Measurements from ENCODE around the gene SLC52A1.
"Not testable (repeated sequence)": the region's sequence is repeated elsewhere in the genome, so short reads cannot be mapped to it uniquely, and the experiment has no call there.

The SLC52A1 gene

DNA sequence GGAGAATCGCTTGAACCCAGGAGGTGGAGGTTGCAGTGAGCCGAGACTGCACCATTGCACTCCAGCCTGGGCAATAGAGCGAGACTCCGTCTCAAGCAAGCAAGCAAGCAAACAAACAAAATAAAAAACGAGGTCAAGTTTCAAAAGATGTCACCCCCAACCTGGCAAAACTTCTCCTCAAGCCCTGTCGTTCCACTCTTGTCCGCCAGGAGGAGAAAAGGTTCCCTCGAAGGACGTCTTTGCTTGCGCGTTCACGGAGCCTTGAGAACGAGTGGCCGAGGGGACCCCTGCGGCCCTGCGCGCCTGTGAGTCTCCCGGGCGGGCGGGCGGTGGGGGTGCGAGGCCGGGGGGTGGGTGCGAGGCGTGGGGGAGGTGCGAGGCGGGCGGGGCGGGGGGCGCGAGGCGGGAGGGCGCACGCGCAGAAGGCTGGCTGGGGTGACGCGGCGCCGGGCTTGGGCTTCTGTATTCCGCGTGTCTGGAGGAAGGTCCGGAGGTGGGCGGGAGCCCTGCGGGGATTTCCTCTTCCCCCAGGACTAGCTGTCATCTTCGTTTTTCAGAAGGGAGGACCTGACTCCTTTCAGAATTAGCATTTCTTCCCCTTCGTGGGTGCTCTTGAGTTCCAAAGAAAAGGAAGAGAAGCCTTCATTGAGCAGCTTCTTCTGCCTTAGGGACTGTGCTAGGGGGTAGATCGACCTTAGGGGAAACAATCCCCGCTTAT, 3.7 kb downstream of the SLC52A1 start:
- DNase-seq (ENCODE audit: low spot score), result peak; percentile 62

DNA sequence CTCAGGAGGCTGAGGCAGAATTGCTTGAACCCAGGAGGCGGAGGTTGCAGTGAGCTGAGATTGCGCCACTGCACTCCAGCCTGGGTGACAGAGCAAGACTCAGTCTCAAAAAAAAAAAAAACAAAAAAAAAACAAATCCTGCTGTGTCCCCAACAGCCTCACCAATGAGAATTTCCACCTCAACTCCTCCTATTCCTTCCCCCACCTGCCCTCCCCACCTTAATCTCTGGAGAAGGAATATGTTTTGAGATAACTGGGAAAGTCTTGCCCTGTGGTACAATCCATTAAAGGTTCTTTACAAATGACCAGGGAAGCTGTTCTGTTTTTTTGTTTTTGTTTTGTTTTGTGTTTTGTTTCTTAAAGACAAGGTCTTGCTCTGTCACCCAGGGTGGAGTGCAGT, 5.1 kb downstream of the SLC52A1 start:
- DNase-seq (ENCODE audit: low spot score), result not testable (repeated sequence)

DNA sequence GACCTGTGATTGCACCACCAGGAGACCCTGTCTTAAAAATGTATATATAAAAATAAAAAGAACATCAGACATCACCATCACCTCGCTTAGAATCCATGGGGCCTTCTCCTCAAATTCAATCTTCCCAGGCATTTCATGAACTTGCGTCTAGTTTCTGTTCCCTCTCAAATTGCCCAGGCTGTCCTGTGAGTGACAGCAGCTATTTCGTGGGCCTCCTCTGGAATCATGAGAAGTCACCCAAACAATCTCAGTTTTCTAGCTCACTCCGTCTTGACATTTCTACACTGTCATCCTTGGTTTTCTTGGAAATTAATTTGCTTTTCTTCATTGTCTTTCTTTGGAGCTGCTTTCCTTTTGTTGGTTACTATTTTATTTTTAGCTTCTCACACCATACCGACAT, 7.3 kb downstream of the SLC52A1 start:
- DNase-seq (ENCODE audit: low spot score), result no peak

- DNase-seq (ENCODE audit: low spot score), result no peak
Measured at GRCh38 chr17:5027299-5027698, 7.9 kb downstream of the SLC52A1 start.

DNA sequence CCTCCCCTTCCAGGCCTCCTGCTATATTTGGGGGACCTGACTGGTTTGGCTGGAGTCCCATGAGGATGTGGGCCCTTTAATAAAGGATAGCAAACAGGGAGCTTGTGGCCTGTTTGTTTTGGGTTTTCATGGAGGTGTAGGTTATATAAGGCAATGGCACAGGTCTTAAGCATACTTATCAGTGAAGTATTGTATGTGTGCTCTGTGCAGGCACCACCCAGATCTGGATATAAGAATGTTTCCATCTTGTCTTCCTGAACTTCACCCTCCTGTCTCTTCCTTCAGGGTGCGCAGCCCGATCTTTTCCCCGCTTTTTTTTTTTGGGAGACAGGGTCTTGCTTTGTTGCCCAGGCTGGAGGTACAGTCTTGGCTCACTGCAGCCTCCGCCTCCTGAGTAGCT, 10.6 kb downstream of the SLC52A1 start:
- DNase-seq (ENCODE audit: low spot score), result no peak

DNA sequence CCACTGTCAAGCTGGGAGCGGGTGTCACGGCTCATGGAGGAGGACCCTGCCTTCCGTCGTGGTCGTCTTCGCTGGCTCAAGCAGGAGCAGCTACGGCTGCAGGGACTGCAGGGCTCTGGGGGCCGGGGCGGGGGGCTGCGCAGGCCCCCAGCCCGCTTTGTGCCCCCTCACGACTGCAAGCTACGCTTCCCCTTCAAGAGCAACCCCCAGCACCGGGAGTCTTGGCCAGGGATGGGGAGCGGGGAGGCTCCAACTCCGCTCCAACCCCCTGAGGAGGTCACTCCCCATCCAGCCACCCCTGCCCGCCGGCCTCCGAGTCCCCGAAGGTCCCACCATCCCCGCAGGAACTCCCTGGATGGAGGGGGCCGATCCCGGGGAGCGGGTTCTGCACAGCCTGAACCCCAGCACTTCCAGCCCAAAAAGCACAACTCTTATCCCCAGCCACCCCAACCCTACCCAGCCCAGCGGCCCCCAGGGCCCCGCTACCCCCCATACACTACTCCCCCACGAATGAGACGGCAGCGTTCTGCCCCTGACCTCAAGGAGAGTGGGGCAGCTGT, 11.6 kb downstream of the SLC52A1 start:
- no peak for DNase-seq (ENCODE audit: low spot score)

DNA sequence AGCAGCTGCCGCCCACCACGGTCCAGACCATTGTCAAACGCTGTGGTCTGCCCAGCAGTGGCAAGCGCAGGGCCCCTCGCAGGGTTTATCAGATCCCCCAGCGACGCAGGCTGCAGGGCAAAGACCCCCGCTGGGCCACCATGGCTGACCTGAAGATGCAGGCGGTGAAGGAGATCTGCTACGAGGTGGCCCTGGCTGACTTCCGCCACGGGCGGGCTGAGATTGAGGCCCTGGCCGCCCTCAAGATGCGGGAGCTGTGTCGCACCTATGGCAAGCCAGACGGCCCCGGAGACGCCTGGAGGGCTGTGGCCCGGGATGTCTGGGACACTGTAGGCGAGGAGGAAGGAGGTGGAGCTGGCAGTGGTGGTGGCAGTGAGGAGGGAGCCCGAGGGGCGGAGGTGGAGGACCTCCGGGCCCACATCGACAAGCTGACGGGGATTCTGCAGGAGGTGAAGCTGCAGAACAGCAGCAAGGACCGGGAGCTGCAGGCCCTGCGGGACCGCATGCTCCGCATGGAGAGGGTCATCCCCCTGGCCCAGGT, 13.0 kb downstream of the SLC52A1 start:
- no peak for DNase-seq (ENCODE audit: low spot score)

GRCh38 chr17:5020502-5021023, 14.7 kb downstream of the SLC52A1 start:
- DNase-seq (ENCODE audit: low spot score), result no peak

DNA sequence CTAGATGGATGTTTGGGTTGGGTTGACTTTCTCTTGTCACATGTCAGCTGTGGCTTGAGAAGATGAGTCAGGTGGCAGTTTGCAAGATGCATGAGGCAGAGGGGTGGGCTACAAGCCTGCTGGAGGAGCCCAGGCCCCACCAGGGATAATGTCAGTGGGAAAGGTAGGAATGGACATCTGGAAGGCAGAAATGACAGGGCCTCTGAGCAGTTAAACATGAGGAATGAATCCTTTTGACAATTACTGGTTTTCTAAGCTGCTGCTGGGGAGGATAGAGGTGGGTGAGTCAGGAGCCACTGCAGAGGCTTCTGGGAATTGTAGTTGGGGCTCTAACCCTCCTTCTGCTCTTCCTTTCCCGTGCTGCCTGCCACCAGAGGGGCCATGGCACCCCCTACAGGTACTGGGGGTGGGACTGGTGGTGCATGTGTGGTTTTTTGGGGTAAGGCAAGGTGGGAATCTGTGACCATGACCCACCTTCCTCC, 15.7 kb downstream of the SLC52A1 start:
- DNase-seq (ENCODE audit: low spot score), result no peak

DNA sequence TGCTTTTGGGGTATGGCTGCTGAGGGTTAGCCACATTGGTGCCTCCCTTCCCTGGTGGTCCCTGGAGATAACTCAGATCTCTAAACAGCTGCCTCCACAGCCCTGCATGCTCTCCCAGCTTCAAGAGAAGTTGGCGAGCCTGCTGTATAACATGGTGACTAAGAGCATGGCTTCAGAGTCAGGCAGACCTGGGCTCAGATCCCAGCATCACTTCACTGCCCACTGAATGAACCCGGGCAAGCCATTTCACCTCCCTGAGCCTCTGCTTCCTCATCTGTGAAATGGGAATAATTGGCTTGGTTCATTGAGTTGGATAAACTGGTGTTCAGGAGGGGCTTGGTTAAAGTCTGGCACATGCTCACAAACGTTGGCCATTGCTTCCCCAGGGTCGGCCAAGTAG, 20.9 kb downstream of the SLC52A1 start:
- no peak for DNase-seq (ENCODE audit: low spot score)

DNA sequence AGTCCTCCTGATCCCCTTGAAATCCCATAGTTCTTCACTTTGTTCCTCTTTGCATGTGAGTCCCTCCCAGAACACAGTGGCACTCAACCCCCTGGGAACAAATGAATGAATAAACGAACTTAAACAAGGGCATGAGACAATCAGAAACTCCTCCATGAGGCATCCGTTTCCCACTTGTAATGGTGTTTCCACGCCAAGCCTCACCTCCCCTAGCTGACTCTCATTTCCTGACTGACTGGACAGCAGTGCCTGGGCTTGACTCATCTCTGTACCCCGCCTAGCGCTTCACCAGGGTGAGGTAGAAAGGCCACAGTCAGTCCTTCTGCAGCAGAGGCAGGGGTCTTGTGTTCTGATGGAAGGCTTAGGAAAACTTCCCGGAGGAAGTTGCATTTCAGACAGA, 23.3 kb downstream of the SLC52A1 start:
- no peak for DNase-seq (ENCODE audit: low spot score)

- DNase-seq (ENCODE audit: low spot score), result no peak
Measured at GRCh38 chr17:5003214-5003867, 31.9 kb downstream of the SLC52A1 start.

GRCh38 chr17:5002121-5002788, 33.0 kb downstream of the SLC52A1 start:
- DNase-seq (ENCODE audit: low spot score), result no peak

- no peak for DNase-seq (ENCODE audit: low spot score)
Measured at GRCh38 chr17:5000237-5000639, 35.0 kb downstream of the SLC52A1 start.

- DNase-seq (ENCODE audit: low spot score), result no peak
Measured at GRCh38 chr17:4999430-5000093, 35.7 kb downstream of the SLC52A1 start.

- no peak for DNase-seq (ENCODE audit: low spot score)
Measured at GRCh38 chr17:4998732-4999429, 36.3 kb downstream of the SLC52A1 start.

DNA sequence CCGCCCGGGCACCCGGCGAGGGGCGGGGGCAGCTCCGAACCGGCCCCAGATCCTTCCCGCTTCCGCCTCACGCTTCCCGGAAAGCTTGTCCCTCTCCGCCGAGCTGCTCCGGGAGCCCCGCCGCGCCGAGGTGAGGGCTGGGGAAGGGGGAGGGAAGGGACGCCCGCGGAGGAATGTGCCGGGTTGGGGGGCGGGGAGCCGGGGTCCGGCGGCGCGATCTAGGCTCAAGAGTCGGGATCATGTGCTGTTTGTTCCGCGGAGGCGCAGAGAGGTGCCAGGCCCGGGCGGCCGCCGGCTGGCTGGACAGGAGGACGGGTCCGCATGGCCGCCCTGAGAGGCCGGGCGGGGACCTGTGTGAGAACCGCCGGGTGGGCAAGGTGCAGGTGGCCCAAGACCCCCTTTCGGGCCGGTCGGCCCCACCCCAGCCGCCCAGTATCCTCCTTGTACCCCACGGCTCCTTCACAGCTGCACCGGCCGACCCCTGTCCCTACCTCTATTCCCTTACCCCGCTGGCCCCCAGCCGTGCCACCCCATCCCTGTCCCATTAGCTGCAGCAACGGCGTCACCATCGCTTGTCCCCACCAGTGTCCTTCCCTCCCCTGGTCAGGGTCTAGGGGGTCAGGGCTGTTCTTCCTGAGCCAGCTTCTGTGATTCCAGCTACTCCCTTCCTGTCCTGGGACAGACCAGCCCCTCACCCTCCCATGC, 37.0 kb downstream of the SLC52A1 start:
- DNase-seq (ENCODE audit: low spot score), result no peak

DNA sequence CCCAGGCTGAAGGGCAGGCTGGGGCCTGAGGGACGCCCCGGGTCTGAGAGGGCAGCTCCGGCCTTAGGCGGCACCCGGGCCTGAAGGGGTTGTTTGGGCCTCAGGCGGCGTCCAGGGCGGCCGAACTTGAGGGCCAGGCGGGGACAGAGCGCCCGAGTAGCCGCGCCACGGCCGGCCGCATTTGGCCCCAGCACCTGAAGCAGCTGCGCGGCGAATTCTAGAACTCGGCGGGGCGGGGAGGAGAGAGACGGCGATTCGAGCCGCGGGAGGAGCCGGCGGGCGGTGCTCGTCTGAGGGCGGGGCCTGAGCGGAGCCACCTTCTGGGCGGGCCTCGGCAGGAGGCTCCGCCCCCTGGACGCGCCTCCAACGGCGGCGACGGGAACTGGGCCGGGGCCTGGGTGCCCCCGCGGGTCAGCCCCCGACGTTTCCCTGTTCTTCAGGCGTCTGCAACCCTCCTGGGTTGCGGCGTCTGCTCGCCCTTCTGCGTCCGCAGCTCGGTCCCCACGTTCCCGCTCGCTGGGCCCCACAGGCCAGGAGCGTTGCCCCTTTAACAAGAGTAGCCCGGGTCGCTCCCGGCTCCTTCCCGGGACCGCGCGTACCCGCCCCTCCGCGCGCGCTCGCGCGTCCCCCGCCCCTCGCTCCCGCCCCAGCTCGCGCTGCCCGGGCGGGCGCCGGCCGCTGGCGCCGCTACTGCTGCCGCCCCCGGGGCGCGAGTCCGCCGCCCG, 37.8 kb downstream of the SLC52A1 start, which contains the start of the genes INCA1 and KIF1C:
INCA1 (minus strand) TSS at position 221 of the 725 bp plus-strand sequence. CDS start 3,085 bp downstream, outside the sequence.
KIF1C (plus strand) TSS at position 649 of the 725 bp plus-strand sequence. CDS start 2,297 bp downstream, outside the sequence.
- DNase-seq (ENCODE audit: low spot score), result peak; percentile 93

- DNase-seq (ENCODE audit: low spot score), result no peak
Measured at GRCh38 chr17:4994081-4994595, 41.1 kb downstream of the SLC52A1 start.

All from globus pallidus (tissue), 1 donor.